CD4-positive, alpha-beta T cell (primary cell): ENCODE data around the gene MGAT5B. TPM values are rescaled to one million over a fixed set of nuclear protein-coding genes. Genes with fewer than 3 reads are reported as not detected.

Experiments used
- ATAC-seq: fragments of 200-7000 bp; cut with Tn5 transposase; one replicate; pipeline ENCODE4 v1.10.0; 2022; ENCODE audit warnings: mild to moderate bottlenecking; ENCODE audit not compliant: poor library complexity
- CTCF ChIA-PET: fragments of 350-600 bp; sonication (Branson Sonifier 250); formaldehyde crosslinking; loops from one replicate; lab custom pipeline; 2021; ENCODE audit warnings: antibody characterized with exemption, inconsistent platforms; lab: Charles Lee
- POLR2A ChIA-PET: fragments of 350-600 bp; sonication (Branson Sonifier 250); formaldehyde crosslinking; loops from one replicate; lab custom pipeline; 2021; ENCODE audit warnings: antibody characterized with exemption, inconsistent platforms; lab: Charles Lee
- DNase-seq, 14 experiments: peaks; one replicate each; pipeline ENCODE4 v3.0.0-alpha.2; 2013 to 2020; ENCODE audit warnings: mixed read lengths in 2 of 14
- H3K27ac ChIP-seq, 2 donors: one replicate each; pipeline versions ENCODE4 v1.5.1 to v1.7.0; 2013; ENCODE audit warnings: low read length in 2 of 2, low read depth in 1 of 2, mild to moderate bottlenecking in 1 of 2
- H3K27me3 ChIP-seq, 2 experiments: 1 replicate in 1 of 2; 2 replicates in 1 of 2; pipeline versions ENCODE4 v1.6.1 to v1.7.0; 2013; ENCODE audit warnings: low read length in 2 of 2, control low read depth in 1 of 2, mild to moderate bottlenecking in 1 of 2, moderate library complexity in 1 of 2; ENCODE audit not compliant: insufficient read depth in 2 of 2, control insufficient read depth in 1 of 2
- H3K36me3 ChIP-seq: one replicate; pipeline ENCODE4 v1.6.1; 2013; ENCODE audit warnings: low read length, control low read depth; ENCODE audit not compliant: insufficient read depth
- H3K4me1 ChIP-seq: one replicate; pipeline ENCODE4 v1.6.1; 2013; ENCODE audit warnings: low read length, control low read depth; ENCODE audit not compliant: insufficient read depth
- H3K4me3 ChIP-seq: one replicate; pipeline ENCODE4 v1.5.1; 2013; ENCODE audit warnings: mild to moderate bottlenecking, low read length, moderate library complexity
- H3K9me3 ChIP-seq, 2 experiments: 1 replicate in 1 of 2; 2 replicates in 1 of 2; pipeline versions ENCODE4 v1.6.1 to v1.7.0; 2013; ENCODE audit warnings: low read length in 2 of 2, mild to moderate bottlenecking in 2 of 2, control low read depth in 1 of 2, moderate library complexity in 1 of 2; ENCODE audit not compliant: control insufficient read depth in 1 of 2, insufficient read depth in 1 of 2
- H3K27ac Mint-ChIP-seq: one replicate; pipeline ENCODE4 v1.8.0; 2020; ENCODE audit warnings: mixed read lengths
- H3K27me3 Mint-ChIP-seq: one replicate; pipeline ENCODE4 v1.8.0; 2021; ENCODE audit warnings: mixed read lengths
- H3K36me3 Mint-ChIP-seq: one replicate; pipeline ENCODE4 v1.8.0; 2021; ENCODE audit warnings: low read depth, mixed read lengths
- H3K4me1 Mint-ChIP-seq: one replicate; pipeline ENCODE4 v1.8.0; 2021; ENCODE audit warnings: low read depth, mixed read lengths
- H3K4me3 Mint-ChIP-seq: one replicate; pipeline ENCODE4 v1.8.0; 2020; ENCODE audit warnings: mild to moderate bottlenecking, mixed read lengths
- H3K9me3 Mint-ChIP-seq: one replicate; pipeline ENCODE4 v1.8.0; 2020; ENCODE audit warnings: mixed read lengths
- intact Hi-C, 2 experiments: fragments of 100-400 bp; cut with DNase I in 1 of 2; cut with micrococcal nuclease in 1 of 2; formaldehyde crosslinking; loops; one replicate each; pipeline versions ENCODE4 v1.15.1 to v1.9.0; 2023 to 2025; cut with DNase I, micrococcal nuclease
- total RNA-seq, 174 experiments: library from RNA in 2 of 174; stranded (reverse) in 2 of 174; gene quantifications; one replicate each; pipeline ENCODE4 v1.2.3 and lab custom pipeline; 2021 to 2026
- TF ChIP-seq, protein P1 (sequence below): fragments of 200-600 bp; IDR thresholded peaks from one replicate; pipeline ENCODE4 v1.8.0; 2022; ENCODE audit warnings: antibody characterized with exemption, mild to moderate bottlenecking

The MGAT5B gene
- total RNA-seq, 2 experiments from 2014 or later: 0.28 to 0.77 TPM

DNA sequence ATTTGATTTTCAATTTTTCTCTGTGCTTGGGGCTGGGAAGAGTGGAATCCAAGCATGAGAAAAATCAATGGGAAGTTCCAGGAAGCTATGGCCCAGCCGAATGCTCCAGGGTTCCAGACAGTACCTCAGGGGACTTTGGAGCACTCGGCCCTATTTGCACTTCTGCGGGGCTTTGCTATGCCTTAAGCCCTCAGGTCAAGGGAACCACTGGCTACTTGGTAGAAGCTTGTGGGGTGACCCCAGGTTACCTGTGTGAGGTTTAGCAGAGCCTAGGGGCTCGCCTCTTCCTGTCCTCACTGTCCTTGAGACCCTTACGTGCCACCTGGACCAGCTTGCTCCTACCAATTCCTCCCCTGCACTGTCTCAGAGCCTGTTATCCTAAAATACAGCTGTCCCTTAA lies 121.3 kb downstream of the MGAT5B start:
- H3K27ac ChIP-seq: no peak overlapping the region
- H3K4me3 Mint-ChIP-seq: no peak overlapping the region
- DNase-seq (no peak), ATAC-seq (no peak)
- H3K36me3 Mint-ChIP-seq: no peaks in the 10 kb centered on the region
- H3K27me3 ChIP-seq: no peaks in the 10 kb centered on the region
- intact Hi-C loops: no loop called here
- H3K36me3 ChIP-seq: no peaks in the 10 kb centered on the region
- ChIA-PET POLR2A (interaction anchor here (1.0 kb wide), 1 partner anchor 20 kb away, joined by 3 read pairs; no protein-coding TSS in a partner anchor), CTCF (no interaction called here)
- H3K9me3 ChIP-seq: no peaks in the 10 kb centered on the region
- no peak overlapping the region for H3K4me3 ChIP-seq
- TF ChIP-seq, protein P1, sequence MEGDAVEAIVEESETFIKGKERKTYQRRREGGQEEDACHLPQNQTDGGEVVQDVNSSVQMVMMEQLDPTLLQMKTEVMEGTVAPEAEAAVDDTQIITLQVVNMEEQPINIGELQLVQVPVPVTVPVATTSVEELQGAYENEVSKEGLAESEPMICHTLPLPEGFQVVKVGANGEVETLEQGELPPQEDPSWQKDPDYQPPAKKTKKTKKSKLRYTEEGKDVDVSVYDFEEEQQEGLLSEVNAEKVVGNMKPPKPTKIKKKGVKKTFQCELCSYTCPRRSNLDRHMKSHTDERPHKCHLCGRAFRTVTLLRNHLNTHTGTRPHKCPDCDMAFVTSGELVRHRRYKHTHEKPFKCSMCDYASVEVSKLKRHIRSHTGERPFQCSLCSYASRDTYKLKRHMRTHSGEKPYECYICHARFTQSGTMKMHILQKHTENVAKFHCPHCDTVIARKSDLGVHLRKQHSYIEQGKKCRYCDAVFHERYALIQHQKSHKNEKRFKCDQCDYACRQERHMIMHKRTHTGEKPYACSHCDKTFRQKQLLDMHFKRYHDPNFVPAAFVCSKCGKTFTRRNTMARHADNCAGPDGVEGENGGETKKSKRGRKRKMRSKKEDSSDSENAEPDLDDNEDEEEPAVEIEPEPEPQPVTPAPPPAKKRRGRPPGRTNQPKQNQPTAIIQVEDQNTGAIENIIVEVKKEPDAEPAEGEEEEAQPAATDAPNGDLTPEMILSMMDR: no peak
- H3K27ac Mint-ChIP-seq: peak overlapping the region; percentile 44
- H3K27me3 Mint-ChIP-seq: no peaks in the 10 kb centered on the region
- H3K4me1 Mint-ChIP-seq: peaks cover 13% of the 10 kb centered on the region
- H3K4me1 ChIP-seq: peaks cover 11% of the 10 kb centered on the region
- H3K9me3 Mint-ChIP-seq: no peaks in the 10 kb centered on the region

DNA sequence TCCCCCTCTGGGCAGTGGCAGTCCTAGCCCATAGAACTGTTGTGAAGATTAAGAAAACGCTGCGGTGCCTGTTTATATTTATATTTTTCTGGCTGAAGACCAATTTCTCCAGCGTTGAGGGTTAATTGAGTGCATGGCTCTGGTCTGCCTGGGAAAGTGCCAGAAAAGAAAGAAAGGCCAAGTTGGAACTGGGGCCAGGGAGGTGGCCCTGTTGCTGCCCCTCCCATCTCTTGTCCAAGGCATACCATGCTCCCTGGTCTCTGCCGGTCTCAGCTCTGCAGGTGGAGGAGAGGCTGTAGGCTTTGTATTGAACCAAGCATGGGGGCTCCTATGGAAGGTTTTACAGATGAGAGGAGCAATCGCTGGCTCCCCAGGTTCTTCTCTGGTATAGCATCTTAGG lies 124.7 kb downstream of the MGAT5B start:
- intact Hi-C loops: no loop called here
- H3K36me3 Mint-ChIP-seq: no peaks in the 10 kb centered on the region
- H3K27ac ChIP-seq: no peak overlapping the region
- H3K36me3 ChIP-seq: no peaks in the 10 kb centered on the region
- H3K9me3 Mint-ChIP-seq: no peaks in the 10 kb centered on the region
- H3K4me1 ChIP-seq: peaks cover 43% of the 10 kb centered on the region
- peaks cover 41% of the 10 kb centered on the region for H3K4me1 Mint-ChIP-seq
- no peaks in the 10 kb centered on the region for H3K27me3 Mint-ChIP-seq
- H3K27me3 ChIP-seq: no peaks in the 10 kb centered on the region
- ATAC-seq (no peak), DNase-seq (no peak)
- CTCF ChIA-PET: no interaction called here
- no peak overlapping the region for H3K4me3 Mint-ChIP-seq
- H3K9me3 ChIP-seq: no peaks in the 10 kb centered on the region
- H3K4me3 ChIP-seq: no peak overlapping the region
- POLR2A ChIA-PET: no interaction called here
- TF ChIP-seq, protein P1: no peak
- peak overlapping the region; percentile 86 for H3K27ac Mint-ChIP-seq

DNA sequence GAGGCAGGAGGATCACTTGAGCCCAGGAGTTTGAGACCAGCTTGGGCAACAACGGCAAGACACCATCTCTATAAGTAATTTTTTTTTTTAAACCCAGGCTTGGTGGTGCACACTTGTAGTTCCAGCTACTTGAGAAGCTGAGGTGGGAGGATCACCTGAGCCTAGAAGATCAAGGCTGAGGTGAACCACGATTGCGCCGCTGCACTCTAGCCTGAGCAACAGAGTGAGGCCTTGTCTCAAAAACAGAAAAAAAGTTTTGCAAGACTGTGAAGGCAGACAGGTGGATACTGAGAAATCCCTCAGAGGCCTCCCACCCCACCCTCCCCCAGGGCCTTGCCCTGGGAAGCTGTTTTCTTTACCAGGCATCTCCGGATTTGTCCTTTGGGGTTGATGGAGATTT lies 125.4 kb downstream of the MGAT5B start:
- no peaks in the 10 kb centered on the region for H3K27me3 ChIP-seq
- Mint-ChIP-seq H3K27me3 (no peaks in the 10 kb centered on the region), H3K27ac (peak overlapping the region; percentile 86), H3K36me3 (no peaks in the 10 kb centered on the region), H3K4me3 (no peak overlapping the region), H3K4me1 (peaks cover 48% of the 10 kb centered on the region), H3K9me3 (no peaks in the 10 kb centered on the region)
- TF ChIP-seq, protein P1: no peak
- ChIA-PET CTCF (no interaction called here), POLR2A (no interaction called here)
- no peaks in the 10 kb centered on the region for H3K9me3 ChIP-seq
- no peak for ATAC-seq
- peak in 2 of 14 experiments; percentile 51 to 59 for DNase-seq
- H3K27ac ChIP-seq: no peak overlapping the region
- no peaks in the 10 kb centered on the region for H3K36me3 ChIP-seq
- intact Hi-C loops: no loop called here
- H3K4me3 ChIP-seq: no peak overlapping the region
- H3K4me1 ChIP-seq: peaks cover 50% of the 10 kb centered on the region
